ENCODE measurements around the gene OXNAD1.
A peak's percentile ranks its signal among the peaks of the same experiment; 100 is the strongest.

The OXNAD1 gene, protein sequence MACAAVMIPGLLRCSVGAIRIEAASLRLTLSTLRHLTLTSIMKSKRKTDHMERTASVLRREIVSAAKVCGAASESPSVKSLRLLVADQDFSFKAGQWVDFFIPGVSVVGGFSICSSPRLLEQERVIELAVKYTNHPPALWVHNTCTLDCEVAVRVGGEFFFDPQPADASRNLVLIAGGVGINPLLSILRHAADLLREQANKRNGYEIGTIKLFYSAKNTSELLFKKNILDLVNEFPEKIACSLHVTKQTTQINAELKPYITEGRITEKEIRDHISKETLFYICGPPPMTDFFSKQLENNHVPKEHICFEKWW

DNA sequence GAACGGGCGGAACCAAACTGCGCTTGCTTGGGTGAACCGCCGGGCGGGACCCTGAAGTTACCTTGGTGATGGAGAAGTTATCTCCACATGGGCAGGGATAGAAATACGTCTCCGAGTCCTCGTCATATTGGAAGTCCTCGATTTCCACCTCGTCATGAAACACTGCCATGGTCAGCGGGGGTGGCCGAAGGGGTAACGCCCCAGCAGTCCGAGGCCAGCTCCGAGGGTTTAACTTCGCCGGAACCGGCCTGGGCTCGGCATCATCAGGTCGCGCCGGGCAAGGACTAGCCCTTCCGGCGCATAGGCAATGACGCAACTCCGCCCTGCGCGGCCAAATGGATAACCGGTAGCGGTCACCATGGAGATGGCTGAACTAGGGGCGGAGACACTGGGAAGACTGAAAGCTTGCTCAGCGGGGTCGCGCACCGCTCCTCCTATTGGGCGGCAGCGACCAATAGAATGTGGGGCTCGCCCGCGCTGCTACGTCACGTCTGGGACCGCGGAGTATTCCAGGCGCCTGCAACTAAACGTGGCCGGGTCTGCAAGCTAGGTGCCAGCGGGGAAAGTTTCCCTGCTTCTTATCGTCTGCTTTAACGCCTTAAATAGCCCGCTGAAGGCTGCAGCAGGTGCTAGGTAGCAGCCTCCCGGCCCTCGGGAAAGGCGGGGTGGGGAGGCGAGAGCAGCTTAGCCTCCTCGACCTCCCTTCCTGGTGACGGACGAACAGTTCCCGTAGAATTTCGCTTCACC, at the start of gene OXNAD1, which contains the start of gene DPH3:
OXNAD1 (plus strand) TSS at position 505 of the 747 bp plus-strand sequence. CDS start 5,741 bp downstream, outside the sequence.
DPH3 (minus strand) TSS at position 236 of the 747 bp plus-strand sequence; CDS start at position 169, 67 bp downstream.
- DNase-seq, result peak; percentile 100

DNA sequence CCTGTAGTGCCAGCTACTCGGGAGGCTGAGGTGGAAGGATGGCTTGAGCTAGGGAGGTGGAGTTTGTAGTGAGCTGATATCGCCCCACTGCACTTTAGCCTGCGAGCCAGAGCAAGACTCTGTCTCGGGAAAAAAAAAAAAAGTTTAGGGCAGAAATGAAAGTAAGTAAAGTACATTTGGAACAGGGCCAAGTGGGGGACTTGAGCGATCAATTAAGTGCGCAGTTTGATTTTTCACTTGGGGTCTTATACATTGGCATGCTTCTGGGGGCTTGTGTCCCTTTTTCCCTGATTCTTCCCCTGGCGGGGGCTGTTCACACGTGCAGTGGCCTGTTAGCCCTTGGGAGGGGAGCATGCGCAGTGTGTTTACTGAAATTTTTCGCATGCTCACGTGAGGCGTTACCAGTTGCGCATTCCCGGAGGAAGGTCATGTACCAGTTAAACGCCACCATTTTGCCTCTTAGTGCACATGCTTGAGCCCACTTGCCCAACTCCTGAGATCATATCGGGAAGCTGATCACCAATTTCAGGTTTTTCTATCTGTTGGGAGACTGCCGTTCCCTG, 48.6 kb upstream of the OXNAD1 start:
- no peak for DNase-seq

DNA sequence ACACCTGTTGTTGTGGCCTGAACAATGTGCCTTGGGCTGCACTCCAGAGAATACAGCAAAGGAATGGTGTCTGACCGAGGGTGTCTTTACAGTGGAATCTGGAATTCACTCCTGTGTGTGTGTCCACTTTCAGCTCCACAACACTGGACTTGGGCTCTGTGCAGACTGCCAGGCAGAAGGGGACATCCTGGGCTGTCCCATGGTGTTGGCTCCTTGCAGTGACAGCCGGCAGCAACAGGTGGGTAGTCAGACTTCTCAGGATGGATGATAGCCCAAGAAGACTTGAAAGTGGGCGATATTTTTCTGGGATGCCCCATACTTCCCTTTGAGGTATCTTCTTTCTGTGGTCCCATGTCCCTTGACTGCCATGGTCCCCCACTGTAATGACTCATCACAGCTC, 45.2 kb upstream of the OXNAD1 start:
- no peak for DNase-seq

DNA sequence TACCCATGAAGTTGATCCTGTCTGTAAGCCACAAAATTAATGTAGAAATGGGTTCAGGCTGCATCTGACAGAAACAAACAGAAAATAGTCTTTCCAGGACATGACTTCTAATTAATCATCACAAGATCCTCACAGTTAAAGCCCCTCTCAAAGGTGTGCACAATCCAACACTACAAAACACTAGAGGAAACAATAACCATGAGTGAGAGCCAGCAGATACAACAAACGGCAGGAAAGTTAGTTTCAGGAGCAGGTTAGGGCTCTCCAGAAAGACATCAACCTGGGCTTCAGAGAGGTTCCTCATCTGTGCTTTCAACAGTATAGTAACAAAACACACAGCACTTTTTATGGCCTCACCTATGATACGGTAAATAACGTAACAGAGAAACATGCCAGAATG, 43.0 kb upstream of the OXNAD1 start:
- DNase-seq, result no peak

DNA sequence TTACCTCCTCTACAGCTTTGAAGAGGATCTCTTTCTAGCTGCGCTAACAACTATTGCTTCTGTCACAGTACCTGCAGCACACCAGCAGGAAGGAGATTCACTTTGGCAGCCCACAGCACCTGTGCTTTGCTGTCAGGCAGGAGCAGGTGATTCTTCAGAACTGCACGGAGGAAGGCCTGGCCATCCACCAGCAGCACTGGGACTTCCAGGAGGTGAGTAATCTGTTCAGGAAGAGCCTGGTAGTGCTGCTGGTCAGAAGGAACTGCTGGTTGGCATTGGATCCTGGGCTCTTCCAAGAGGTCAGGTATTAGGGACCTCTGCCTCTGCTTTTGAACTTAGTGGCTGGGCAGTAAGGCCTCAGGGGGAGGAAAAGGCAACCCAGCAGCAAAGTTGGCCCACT, 42.5 kb upstream of the OXNAD1 start:
- no peak for DNase-seq

DNA sequence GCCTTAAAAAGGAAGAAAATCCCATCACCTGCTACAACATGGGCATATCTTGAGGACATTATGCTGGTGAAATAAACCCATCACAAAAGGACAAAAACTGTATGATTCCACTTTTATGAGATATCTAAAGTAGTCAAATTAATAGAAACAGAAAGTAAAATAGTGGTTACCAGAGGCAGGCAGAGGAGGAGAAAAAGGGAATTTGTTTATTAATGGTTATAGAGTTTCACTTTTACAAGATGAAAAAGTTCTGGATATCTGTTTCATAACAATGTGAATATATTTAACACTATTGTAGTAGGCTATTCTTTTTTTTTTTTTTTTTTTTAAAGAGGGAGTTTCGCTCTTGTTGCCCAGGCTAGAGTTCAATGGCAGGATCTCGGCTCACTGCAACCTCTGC, 40.7 kb upstream of the OXNAD1 start:
- DNase-seq, result no peak

DNA sequence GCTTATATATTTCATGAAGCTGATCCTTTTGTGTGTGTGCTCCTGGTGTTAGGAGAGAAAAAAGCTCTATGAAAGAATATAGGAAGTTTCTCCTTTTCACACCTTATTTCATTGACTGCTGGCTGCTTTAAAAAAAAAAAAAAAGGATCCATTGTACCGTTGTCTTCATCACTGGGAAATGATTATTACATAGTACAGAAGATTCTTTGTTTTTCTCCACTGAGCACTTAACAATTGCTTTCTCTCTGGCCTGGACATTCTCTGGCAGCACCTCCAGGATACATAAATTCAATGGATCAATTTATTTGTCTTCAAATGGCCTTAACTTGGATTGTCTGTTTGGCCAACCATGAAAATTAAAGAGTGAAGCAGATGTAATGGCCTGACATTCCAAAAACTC, 37.4 kb upstream of the OXNAD1 start:
- no peak for DNase-seq

DNA sequence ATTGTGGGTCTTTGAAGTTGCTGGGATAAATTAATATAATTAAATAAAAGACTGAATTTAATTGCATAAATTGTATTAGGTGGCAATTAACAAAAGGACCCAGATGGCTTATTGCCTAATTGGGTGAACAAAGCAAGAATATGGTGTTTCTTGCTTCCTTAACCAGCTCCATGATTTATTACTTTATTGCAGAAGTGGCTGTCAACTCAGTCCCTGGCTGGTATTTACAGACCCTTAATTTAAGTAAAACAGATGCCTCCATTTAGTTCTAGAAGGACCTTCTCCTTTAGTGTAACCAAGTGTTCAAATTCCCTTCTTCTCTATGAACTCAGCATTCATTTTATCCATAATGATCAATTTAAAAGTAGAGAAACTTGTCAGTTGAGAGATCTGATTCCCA, 35.3 kb upstream of the OXNAD1 start:
- DNase-seq, result no peak

DNA sequence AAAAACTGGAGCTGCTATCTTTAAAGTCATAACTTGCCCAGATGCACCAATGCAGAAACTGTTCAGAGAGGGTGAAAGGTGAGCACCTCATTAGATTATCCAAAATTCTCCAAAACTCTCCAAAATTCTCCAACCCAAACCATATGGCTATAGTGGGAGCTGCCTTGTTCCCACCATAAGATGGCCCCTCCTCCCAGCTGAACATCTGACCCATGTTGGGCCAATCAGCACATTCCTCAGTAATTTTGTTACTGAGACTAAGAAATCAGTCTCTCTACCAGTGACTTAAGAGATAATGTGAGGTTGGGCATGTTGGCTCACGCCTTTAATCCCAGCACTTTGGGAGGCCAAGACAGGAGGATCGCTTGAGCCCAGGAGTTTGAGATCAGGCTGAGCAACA, 33.0 kb upstream of the OXNAD1 start:
- DNase-seq, result no peak

DNA sequence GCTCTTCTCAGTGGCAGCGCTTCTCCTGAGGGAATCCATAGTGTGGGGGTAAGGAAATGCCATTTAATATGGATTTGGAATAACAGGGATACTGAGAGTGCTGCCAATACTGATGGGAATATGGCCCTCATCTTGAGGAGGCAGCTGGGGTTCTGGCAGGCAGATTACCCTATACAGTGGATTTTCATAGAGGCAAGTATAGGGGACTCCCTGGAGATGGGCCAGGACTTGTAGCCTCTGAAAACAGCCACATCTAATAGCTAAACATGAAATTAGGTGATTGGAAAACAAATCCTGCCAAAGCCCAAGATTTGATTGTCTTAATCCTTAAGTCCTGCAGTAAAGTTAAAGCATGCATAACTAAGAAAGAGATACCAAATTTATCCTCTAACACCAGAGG, 31.2 kb upstream of the OXNAD1 start:
- no peak for DNase-seq

DNA sequence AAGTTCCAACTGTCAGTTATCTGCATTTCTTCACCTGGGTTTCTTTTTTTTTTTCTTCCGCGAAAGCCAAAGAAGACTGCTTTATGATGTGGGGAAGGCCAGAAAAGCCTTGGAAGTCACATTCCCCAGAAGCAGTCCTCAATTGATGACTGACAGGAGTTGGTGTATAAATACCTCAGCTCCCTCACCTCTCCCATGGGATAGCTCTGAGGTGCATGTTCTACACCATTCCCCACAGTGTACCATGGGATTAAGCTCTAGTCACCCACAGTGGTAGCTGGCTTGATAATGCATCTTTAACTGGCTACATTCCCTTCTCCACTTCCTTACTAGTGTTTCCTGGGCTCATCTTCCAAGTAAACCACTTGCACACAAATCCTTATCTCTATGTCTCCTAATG, 30.7 kb upstream of the OXNAD1 start:
- DNase-seq, result no peak

DNA sequence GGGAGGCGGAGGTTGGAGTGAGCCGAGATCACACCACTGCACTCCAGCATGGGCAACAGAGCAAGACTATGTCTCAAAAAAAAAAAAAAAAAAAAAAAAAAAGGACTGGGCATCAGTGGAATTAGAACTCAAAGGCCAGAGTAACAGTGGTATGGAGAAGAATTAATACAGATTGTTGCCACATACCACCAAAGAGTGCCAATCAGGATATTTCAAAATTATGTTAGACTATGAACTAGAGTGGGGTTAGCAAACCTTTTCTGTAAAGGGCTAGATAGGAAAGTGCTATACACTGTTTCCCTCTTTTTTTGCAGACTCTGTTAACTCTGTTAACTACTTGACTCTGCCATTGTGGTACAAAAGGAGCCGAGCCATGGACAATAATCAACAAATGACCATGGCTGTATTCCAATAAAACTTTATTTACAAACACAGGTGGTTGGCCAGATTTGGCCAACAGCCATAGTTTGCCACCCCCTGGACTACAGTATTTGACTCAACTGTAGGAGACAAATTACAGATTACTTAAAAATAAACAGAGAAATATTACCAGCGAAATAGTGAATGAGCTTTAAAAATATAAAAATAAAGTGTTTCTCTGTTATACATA, 28.9 kb upstream of the OXNAD1 start:
- no peak for DNase-seq

DNA sequence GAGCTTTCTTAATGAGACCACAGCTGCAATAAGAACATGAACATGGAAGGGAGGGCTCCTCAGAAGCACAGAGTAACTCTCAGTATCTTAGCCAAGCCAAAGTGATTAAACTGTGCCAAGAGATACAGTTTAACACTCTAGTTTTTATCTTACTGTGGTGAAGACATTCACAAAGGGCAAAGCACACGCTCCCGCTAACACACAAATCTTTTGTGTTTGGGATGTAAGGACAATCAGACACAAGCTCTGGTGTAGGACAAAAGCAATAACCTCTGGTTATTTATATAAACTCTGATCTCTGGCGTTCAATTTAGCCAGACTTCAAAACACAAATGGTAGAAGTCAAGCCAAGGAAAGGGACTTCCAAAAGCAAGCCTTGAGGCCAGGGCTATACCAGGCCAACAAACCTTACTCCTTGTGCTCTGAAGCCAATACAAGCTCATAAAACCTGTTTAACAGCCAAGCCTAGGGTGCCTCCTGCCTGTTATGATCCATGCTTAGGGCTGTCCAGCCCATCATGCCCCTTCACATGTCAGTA, 28.1 kb upstream of the OXNAD1 start:
- DNase-seq, result no peak

DNA sequence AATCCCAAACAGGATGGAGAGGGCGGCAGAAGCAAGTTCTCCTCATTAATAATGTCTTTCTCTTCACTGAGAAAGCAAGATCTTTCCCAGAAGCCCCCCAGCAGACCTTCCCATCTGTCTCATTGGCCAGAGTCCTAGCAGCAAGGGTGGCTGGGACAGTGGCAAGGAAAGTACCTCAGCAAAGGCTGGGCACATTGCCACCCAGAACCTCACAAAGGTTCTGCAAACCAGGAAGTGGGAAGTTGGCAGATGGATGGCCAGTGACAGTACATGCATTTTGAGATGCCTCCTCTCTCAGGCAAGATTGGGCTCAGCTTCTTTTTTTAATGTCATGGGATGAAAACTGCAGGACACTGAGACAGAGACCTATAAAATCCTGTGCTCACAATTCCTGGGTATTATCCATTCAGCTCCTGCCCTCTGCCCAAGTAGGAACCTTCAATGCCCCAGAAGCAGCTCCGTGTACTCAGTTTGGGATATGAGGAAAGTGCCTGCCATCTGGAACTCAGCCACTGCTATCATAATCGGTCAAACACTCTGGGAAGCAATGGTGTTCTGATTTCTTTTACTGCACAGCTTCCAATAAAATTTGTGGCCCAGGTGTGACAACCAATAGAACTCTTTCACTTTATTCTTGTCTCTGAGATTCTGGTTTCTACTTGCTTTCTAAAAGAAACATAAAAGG, 25.8 kb upstream of the OXNAD1 start:
- no peak for DNase-seq

DNA sequence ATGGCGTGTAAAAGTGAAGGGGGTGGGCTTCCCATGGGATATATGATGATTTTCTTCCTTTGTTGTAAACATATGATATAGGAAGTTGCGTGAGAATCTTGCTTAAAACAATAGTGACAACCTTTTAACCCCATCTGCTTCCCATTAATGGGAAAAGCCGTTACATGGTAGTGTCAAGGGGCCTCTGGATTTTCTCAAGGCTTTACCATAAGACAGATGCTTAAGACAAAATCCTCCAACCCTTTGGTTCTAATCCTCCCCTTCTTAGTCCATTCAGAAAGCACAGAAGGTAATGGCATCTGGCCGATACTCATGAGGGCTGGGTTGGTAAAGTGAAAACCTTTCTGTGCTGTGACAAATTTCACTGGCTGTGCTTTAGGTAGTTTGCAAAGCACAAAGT, 25.2 kb upstream of the OXNAD1 start:
- DNase-seq, result no peak

DNA sequence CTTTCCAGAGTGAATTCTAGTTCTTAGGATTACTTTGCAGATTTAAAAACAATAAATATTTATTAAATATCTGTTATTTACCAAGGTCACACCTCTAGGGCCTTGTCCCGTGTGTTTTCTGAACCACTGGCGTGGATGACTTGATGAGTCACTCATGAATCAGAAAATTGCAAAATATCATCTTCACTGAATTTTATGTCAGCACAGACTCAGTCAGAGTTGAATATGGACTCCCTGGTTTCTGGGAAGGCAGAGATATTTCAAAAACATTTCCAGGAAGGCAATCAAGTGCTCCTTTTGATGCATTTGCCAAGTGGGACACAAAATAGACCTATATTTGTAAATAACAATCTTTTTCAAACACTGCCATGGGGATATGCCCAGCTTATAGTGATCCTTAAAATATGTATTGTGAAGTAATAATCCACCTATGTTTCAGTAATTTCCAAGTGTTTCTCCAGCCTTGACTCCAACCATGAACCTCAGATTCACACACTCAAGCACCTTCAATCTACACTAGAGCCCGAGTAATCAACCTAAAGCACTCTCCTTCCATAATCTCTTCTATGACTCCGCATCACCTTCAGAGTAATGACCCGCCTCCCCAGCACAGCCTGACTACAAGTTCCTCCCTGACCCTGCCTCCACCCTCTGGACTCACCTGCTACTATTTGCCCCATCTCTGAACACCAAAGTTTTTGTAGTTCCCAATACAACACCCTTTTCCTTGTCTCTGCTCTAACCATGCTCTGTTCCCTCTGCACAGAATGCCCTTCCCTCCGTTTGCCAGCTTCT, 24.6 kb upstream of the OXNAD1 start:
- no peak for DNase-seq

DNA sequence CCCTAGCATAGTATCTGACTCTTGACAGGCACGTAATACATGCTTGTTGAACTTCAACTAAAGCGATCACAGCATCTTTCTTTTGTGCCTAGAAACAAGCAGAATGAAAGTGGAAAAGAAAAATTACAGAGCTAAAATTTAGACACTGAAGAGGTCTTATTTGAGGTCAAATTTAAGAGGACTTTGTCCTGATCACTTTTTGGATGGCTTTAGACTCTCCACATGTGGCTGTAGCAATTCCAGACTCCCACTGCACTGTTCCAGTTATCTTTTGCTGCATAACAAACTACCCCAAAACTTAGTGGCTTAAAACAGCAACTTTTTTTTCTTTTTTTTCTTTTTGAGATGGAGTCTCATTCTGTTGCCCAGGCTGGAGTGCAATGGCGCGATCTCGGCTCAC, 23.8 kb upstream of the OXNAD1 start:
- DNase-seq, result no peak

DNA sequence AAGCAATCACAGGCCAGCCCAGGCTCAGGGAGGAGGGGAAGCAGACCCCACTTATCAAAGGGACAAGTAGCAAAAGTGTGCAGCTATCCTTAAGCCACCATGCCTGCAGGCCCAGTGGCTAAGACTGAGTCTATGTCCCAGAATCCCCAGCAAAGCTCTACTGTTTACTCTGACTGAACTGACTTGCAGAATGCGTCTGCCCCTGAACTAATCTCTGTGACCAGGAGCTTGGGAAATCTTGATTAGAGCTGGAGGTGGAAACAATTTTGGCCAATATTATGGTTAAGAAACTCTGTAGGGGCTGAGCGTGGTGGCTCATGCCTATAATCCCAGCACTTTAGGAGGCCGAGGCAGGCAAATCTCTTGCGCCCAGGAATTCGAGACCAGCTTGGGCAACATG, 22.8 kb upstream of the OXNAD1 start:
- no peak for DNase-seq

DNA sequence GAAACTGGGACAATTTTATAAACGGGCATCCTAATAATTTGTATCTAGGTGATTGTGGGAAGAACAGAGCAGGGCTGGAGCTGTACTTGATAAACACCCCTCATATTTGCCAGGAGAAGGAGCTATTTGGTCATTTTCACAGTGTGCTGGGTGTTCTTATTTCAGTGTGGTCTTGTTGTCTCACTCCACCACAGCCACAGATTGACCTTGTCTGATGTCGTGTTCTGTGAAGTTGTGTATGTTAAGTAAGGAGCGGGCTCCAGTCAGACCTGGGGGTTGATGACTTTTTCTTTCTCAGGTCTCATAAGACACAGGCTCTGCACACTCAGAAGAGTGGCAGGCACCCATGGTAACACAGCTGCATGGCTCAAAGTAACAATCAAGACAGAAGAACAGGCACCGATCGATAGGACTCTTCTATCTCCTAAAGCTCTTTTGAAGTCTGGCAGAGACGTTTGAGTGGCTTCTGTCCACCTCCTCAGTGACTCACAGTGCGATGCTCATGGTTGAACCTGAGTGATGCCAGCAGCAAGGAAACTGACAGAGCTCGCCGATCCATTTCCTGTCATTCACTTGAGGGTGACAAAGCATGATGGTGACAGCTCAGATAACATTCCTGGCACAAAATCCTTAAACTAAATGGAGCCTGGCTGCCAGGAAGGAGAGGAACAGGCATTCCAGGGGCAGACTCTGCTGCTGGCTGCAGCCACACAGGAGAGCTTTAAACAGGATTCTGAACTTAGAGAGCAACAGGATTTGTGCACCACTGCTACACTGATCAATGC, 21.1 kb upstream of the OXNAD1 start:
- no peak for DNase-seq

DNA sequence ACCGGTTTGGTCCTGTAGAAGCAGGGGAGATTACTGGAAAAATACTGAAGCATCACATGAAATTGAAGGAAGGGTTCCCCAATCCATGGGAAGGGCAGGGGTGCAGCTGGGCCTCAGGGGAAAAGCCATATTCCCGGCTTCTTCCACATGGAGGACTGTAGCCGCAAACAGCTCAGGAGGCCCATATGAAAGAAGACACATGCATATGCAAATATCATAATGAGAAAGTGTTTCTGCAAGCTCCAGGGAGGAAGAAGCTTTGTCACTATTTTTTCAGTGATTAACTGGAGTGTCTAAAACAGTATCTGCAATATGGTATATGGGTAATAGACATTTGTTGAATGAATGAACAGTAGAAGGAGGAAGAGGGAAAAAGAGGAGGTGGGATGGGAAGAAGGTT, 19.4 kb upstream of the OXNAD1 start:
- DNase-seq, result no peak
